Measurements from ENCODE around the gene MTCL1.

MTCL1 gene

GRCh38 chr18:8816220-8816619 lies 110.9 kb downstream of the MTCL1 start:
- no peak for DNase-seq

- DNase-seq = no peak
These were observed 111.5 kb downstream of the MTCL1 start for GRCh38 chr18:8816816-8817215.

GRCh38 chr18:8818982-8819381 lies 113.6 kb downstream of the MTCL1 start:
- no peak for DNase-seq

GRCh38 chr18:8820396-8821082 lies 115.2 kb downstream of the MTCL1 start:
- DNase-seq = no peak

GRCh38 chr18:8821083-8821465 lies 115.7 kb downstream of the MTCL1 start:
- DNase-seq = no peak

- no peak for DNase-seq
These were observed 116.2 kb downstream of the MTCL1 start for GRCh38 chr18:8821531-8821930.

GRCh38 chr18:8822643-8823042 lies 117.3 kb downstream of the MTCL1 start:
- DNase-seq = no peak

GRCh38 chr18:8823530-8823929 lies 118.2 kb downstream of the MTCL1 start:
- DNase-seq = no peak

- DNase-seq = no peak
These were observed 119.5 kb downstream of the MTCL1 start for GRCh38 chr18:8824846-8825245.

GRCh38 chr18:8825273-8825672 lies 119.9 kb downstream of the MTCL1 start:
- no peak for DNase-seq

GRCh38 chr18:8825729-8826375 lies 120.5 kb downstream of the MTCL1 start:
- no peak for DNase-seq

- no peak for DNase-seq
These were observed 121.2 kb downstream of the MTCL1 start for GRCh38 chr18:8826514-8826913.

- DNase-seq = no peak
These were observed 121.6 kb downstream of the MTCL1 start for GRCh38 chr18:8826971-8827370.

- DNase-seq = no peak
These were observed 122.9 kb downstream of the MTCL1 start for GRCh38 chr18:8828300-8828699.

GRCh38 chr18:8828798-8829197 lies 123.4 kb downstream of the MTCL1 start:
- DNase-seq = no peak

- no peak for DNase-seq
These were observed 125.0 kb downstream of the MTCL1 start for GRCh38 chr18:8830067-8831060.

- no peak for DNase-seq
These were observed 125.8 kb downstream of the MTCL1 start for GRCh38 chr18:8831112-8831511.

GRCh38 chr18:8831531-8831930 lies 126.2 kb downstream of the MTCL1 start:
- no peak for DNase-seq

GRCh38 chr18:8833480-8833879 lies 128.1 kb downstream of the MTCL1 start:
- no peak for DNase-seq

- DNase-seq = no peak
These were observed 129.5 kb downstream of the MTCL1 start for GRCh38 chr18:8834881-8835280.

- DNase-seq = no peak
These were observed 130.2 kb downstream of the MTCL1 start for GRCh38 chr18:8835521-8835953.

- DNase-seq = no peak
These were observed 133.9 kb downstream of the MTCL1 start for GRCh38 chr18:8839281-8839680.

- DNase-seq = no peak
These were observed 136.6 kb downstream of the MTCL1 start for GRCh38 chr18:8841781-8842485.

Data from stimulated activated naive CD4-positive, alpha-beta T cell (primary cell).